ENCODE data around the gene GM2A.
"Not testable (repeated sequence)": the region's sequence is repeated elsewhere in the genome, so short reads cannot be mapped to it uniquely, and the experiment has no call there.

- not testable (repeated sequence) for TF ChIP-seq POLR2A (IDR thresholded peaks at IDR 0.05; ENCODE audit: low read depth)
- TF ChIP-seq, protein P1, sequence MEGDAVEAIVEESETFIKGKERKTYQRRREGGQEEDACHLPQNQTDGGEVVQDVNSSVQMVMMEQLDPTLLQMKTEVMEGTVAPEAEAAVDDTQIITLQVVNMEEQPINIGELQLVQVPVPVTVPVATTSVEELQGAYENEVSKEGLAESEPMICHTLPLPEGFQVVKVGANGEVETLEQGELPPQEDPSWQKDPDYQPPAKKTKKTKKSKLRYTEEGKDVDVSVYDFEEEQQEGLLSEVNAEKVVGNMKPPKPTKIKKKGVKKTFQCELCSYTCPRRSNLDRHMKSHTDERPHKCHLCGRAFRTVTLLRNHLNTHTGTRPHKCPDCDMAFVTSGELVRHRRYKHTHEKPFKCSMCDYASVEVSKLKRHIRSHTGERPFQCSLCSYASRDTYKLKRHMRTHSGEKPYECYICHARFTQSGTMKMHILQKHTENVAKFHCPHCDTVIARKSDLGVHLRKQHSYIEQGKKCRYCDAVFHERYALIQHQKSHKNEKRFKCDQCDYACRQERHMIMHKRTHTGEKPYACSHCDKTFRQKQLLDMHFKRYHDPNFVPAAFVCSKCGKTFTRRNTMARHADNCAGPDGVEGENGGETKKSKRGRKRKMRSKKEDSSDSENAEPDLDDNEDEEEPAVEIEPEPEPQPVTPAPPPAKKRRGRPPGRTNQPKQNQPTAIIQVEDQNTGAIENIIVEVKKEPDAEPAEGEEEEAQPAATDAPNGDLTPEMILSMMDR (IDR thresholded peaks at IDR 0.05): not testable (repeated sequence)
These were observed 56.3 kb downstream of the GM2A start for GRCh38 chr5:151309266-151309665.

Data from esophagus muscularis mucosa (tissue), 3 donors.